HG03060 (cell line): Measurements from ENCODE around the gene SCUBE1.

ENCODE experiments used
- ATAC-seq: cut with Tn5 transposase; IDR thresholded peaks from one replicate; pipeline ENCODE4 v1.9.1; 2021; ENCODE audit warnings: low read depth, moderate number of reproducible peaks; ENCODE audit not compliant: unreplicated experiment

Gene SCUBE1

GRCh38 chr22:43305806-43306205, 37.4 kb downstream of the SCUBE1 start:
- ATAC-seq: no peak

- no peak for ATAC-seq
Observed at GRCh38 chr22:43304831-43305590, 38.2 kb downstream of the SCUBE1 start.

GRCh38 chr22:43303751-43304150, 39.4 kb downstream of the SCUBE1 start:
- no peak for ATAC-seq

GRCh38 chr22:43303166-43303565, 40.0 kb downstream of the SCUBE1 start:
- no peak for ATAC-seq

- ATAC-seq: no peak
Observed at GRCh38 chr22:43302531-43303041, 40.6 kb downstream of the SCUBE1 start.

- no peak for ATAC-seq
Observed at GRCh38 chr22:43301866-43302265, 41.3 kb downstream of the SCUBE1 start.

- no peak for ATAC-seq
Observed at GRCh38 chr22:43300891-43301676, 42.1 kb downstream of the SCUBE1 start.

GRCh38 chr22:43299736-43300135, 43.4 kb downstream of the SCUBE1 start:
- no peak for ATAC-seq

GRCh38 chr22:43298062-43298801, 44.9 kb downstream of the SCUBE1 start:
- ATAC-seq: no peak

GRCh38 chr22:43297270-43298061, 45.7 kb downstream of the SCUBE1 start:
- ATAC-seq: no peak

GRCh38 chr22:43296276-43296902, 46.8 kb downstream of the SCUBE1 start:
- no peak for ATAC-seq

- no peak for ATAC-seq
Observed at GRCh38 chr22:43295660-43296059, 47.5 kb downstream of the SCUBE1 start.

- ATAC-seq: no peak
Observed at GRCh38 chr22:43295173-43295572, 48.0 kb downstream of the SCUBE1 start.

- ATAC-seq: no peak
Observed at GRCh38 chr22:43293655-43294392, 49.3 kb downstream of the SCUBE1 start.

- ATAC-seq: no peak
Observed at GRCh38 chr22:43293259-43293654, 49.9 kb downstream of the SCUBE1 start.

GRCh38 chr22:43292630-43293018, 50.5 kb downstream of the SCUBE1 start:
- ATAC-seq: no peak

- no peak for ATAC-seq
Observed at GRCh38 chr22:43291381-43291780, 51.8 kb downstream of the SCUBE1 start.

- ATAC-seq: no peak
Observed at GRCh38 chr22:43289976-43290721, 53.0 kb downstream of the SCUBE1 start.
